Chondrocyte (in vitro differentiated cells): ENCODE measurements around the gene CMTM2. TPM values are rescaled to one million over a fixed set of nuclear protein-coding genes. Genes with fewer than 3 reads are reported as not detected.
A peak's percentile ranks its signal among the peaks of the same experiment; 100 is the strongest.
"Not testable (repeated sequence)": the region's sequence is repeated elsewhere in the genome, so short reads cannot be mapped to it uniquely, and the experiment has no call there.

Source experiments
- DNase-seq: peaks from one replicate; pipeline ENCODE4 v3.0.0; 2021; ENCODE audit warnings: mixed read lengths, low spot score
- H3K27ac Mint-ChIP-seq: one replicate; pipeline ENCODE4 v1.8.0; 2021; ENCODE audit warnings: mild to moderate bottlenecking, moderate library complexity, mixed read lengths; ENCODE audit not compliant: unreplicated experiment
- H3K27me3 Mint-ChIP-seq: 2 replicates; pipeline ENCODE4 v1.8.0; 2021; ENCODE audit warnings: low read depth, mixed read lengths
- H3K36me3 Mint-ChIP-seq: 2 replicates; pipeline ENCODE4 v1.8.0; 2021; ENCODE audit warnings: low read depth, mixed read lengths
- H3K4me1 Mint-ChIP-seq: 2 replicates; pipeline ENCODE4 v1.8.0; 2021; ENCODE audit warnings: low read depth, mild to moderate bottlenecking, mixed read lengths
- H3K4me3 Mint-ChIP-seq: one replicate; pipeline ENCODE4 v1.8.0; 2021; ENCODE audit warnings: mild to moderate bottlenecking, moderate library complexity, mixed read lengths; ENCODE audit not compliant: unreplicated experiment
- H3K9me3 Mint-ChIP-seq: 2 replicates; pipeline ENCODE4 v1.8.0; 2021; ENCODE audit warnings: low read depth, mixed read lengths
- total RNA-seq: library from RNA; stranded (reverse); gene quantifications from 3 replicates; pipeline ENCODE4 v1.2.1, GENCODE V29; 2021
- TF ChIP-seq, protein P1 (sequence below): fragments of 200-600 bp; sonication (generic); IDR thresholded peaks from 2 replicates; pipeline ENCODE4 v1.5.0; 2021; ENCODE audit warnings: antibody characterized with exemption, mild to moderate bottlenecking, moderate library complexity

The CMTM2 gene
- total RNA-seq, 1 donor from 2014 or later, result not detected

DNA sequence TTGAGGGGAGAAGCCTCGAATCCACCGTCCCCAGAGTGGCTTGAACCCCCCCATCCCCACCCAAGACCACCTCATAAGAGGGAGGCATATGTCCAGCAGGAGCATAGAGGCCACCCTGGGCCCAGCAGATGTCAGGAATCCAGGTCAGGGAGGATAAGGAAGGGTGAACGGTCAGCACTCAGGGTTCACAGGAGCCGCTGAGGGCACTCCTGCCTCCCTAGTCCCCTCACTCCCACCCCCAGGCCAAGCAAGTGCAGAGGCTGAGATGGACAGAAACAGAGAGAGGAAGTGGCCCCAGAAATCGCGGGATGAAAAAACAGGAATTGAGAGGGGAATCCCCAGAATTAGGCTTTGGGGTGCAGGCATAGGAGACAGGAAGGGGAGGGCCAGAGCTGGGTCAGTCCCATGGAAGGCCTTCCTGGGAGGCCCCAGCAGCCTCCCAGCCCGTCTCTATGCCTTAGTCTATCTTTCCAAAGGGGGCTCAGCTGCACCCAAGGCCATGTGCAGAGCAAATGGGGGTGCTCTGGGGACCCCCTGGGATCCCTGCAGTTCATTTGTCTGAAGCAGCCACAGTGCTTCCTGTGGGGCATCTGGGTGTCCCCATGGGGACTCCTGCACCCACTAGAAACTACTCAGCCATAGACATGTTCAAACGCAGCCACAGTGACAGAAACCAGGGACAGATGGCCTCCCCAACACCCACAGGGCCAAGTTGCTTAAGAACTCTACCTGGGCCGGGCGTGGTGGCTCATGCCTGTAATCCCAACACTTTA is 26.9 kb downstream of the CMTM2 start:
- Mint-ChIP-seq H3K27me3 (no peaks in the 10 kb centered on the region), H3K4me1 (peaks cover 37% of the 10 kb centered on the region), H3K9me3 (no peaks in the 10 kb centered on the region), H3K27ac (peak overlapping the region; percentile 52), H3K4me3 (peak overlapping the region; percentile 70), H3K36me3 (peaks cover 9% of the 10 kb centered on the region)
- DNase-seq, result no peak
- TF ChIP-seq, protein P1, sequence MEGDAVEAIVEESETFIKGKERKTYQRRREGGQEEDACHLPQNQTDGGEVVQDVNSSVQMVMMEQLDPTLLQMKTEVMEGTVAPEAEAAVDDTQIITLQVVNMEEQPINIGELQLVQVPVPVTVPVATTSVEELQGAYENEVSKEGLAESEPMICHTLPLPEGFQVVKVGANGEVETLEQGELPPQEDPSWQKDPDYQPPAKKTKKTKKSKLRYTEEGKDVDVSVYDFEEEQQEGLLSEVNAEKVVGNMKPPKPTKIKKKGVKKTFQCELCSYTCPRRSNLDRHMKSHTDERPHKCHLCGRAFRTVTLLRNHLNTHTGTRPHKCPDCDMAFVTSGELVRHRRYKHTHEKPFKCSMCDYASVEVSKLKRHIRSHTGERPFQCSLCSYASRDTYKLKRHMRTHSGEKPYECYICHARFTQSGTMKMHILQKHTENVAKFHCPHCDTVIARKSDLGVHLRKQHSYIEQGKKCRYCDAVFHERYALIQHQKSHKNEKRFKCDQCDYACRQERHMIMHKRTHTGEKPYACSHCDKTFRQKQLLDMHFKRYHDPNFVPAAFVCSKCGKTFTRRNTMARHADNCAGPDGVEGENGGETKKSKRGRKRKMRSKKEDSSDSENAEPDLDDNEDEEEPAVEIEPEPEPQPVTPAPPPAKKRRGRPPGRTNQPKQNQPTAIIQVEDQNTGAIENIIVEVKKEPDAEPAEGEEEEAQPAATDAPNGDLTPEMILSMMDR, result no peak

DNA sequence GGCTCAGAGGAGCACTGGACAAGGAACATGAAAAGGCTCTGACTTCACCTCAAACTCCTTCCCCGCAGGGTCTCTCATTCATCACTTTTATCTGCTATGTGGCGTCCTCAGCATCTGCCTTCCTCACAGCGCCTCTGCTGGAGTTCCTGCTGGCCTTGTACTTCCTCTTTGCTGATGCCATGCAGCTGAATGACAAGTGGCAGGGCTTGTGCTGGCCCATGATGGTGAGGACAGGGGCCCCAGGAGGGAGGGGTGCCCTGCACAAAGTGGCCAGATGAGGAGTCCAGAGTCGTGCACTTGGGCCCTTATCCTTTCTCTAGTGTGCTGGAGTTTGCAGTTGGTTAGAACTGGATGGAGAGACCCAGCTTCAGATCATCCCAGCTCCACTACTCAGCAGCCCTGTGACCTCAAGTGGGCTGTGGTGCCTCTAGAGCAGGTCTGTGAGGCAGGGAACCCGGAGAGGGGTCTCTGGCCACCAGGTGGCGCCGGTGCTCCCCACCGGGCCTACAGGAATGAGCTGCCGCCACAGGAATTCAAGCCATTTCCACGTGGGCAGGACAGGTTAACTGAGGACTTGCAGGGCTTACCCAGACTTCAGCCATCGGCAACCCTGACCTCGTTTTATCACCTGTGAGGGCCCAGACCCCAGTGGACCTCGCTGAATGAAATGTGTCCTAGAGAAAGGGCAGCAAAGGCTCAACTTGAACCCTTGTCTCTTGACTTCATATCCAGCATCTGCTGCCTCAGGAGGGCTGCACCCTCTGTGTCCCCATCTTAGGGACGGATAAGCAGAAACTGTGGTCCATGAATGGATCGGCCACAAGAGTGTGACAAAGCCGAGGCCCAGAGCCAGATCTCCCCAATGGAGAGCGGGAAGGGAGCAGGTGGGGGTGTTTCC is 29.2 kb downstream of the CMTM2 start:
- H3K9me3 Mint-ChIP-seq, result no peaks in the 10 kb centered on the region
- peaks cover 15% of the 10 kb centered on the region for H3K36me3 Mint-ChIP-seq
- TF ChIP-seq, protein P1, result peak; percentile 97
- H3K27me3 Mint-ChIP-seq, result no peaks in the 10 kb centered on the region
- peaks cover 36% of the 10 kb centered on the region for H3K4me1 Mint-ChIP-seq
- DNase-seq, result no peak
- H3K27ac Mint-ChIP-seq, result peak overlapping the region; percentile 63
- H3K4me3 Mint-ChIP-seq, result no peak overlapping the region

- Mint-ChIP-seq H3K27ac (no peak overlapping the region), H3K4me3 (no peak overlapping the region), H3K36me3 (peaks cover 15% of the 10 kb centered on the region), H3K4me1 (peaks cover 32% of the 10 kb centered on the region), H3K27me3 (no peaks in the 10 kb centered on the region), H3K9me3 (no peaks in the 10 kb centered on the region)
- TF ChIP-seq, protein P1, result no peak
- DNase-seq, result no peak
Measured at GRCh38 chr16:66609139-66609510, 29.9 kb downstream of the CMTM2 start.

GRCh38 chr16:66610111-66610820 is 31.0 kb downstream of the CMTM2 start:
- no peak for DNase-seq
- TF ChIP-seq, protein P1, result no peak
- H3K9me3 Mint-ChIP-seq, result no peaks in the 10 kb centered on the region
- peaks cover 15% of the 10 kb centered on the region for H3K36me3 Mint-ChIP-seq
- no peaks in the 10 kb centered on the region for H3K27me3 Mint-ChIP-seq
- no peak overlapping the region for H3K4me3 Mint-ChIP-seq
- H3K4me1 Mint-ChIP-seq, result peaks cover 43% of the 10 kb centered on the region
- H3K27ac Mint-ChIP-seq, result peak overlapping the region; percentile 45

DNA sequence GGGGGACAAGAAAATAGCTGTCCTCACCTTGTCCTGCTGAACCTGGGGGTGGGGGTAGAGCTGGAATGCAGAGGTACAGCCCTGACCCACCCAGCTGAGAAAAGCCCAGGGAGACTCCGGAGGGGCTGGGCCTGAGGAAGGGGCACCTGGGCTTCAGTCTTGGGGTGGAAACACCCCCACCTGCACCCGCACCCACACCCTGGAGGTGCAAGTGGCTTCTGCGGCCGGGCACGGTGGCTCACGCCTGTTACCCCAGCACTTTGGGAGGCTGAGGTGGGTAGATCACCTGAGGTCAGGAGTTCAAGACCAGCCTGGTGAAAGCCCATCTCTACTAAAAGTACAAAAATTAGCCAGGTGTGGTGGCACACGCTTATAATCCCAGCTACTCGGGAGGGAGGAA is 32.6 kb downstream of the CMTM2 start:
- H3K27ac Mint-ChIP-seq, H3K9me3 Mint-ChIP-seq, H3K27me3 Mint-ChIP-seq, DNase-seq, H3K4me3 Mint-ChIP-seq: not testable (repeated sequence)
- Mint-ChIP-seq H3K4me1 (peaks cover 51% of the 10 kb centered on the region), H3K36me3 (peaks cover 15% of the 10 kb centered on the region)
